HG03108 (cell line): ENCODE measurements around the gene CHD9NB.

ENCODE experiments used
- ATAC-seq: cut with Tn5 transposase; IDR thresholded peaks from one replicate; pipeline ENCODE4 v1.9.1; 2021; ENCODE audit warnings: moderate library complexity; ENCODE audit not compliant: unreplicated experiment

CHD9NB gene

DNA sequence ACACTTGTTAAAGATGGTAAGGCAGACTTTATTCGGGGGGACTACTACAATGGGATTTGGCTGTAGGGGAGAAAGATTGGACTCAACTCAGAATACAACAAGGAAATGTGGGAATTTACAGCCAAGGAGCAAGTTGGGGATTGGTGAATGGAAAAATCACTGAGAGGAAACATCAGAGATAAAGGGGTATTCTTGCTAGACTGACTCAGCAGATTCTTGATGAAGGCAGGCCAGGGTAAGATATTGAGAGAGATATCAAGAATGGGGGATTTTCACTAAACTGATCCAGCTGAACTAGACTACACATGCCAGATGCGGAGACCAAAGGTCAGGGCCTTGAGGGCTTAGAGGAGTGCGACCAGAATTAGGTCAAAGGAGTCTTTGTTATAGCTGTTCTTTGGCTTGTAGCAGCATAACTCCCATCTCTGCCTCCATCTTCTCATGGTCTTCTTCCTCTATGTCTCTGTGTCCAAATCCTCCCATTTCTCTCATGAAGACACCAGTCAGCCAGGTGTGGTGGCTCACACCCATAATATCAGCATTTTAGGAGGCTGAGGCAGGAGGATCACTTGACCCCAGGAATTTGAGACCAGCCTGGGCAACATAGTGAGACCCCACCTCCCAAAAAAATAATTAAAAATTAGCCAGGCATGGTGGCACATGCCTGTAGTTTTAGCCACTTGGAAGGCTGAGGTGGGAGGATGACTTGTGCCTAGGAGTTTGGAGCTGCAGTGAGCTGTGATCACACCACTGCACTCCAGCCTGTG is 17.3 kb downstream of the CHD9NB start:
- no peak for ATAC-seq

DNA sequence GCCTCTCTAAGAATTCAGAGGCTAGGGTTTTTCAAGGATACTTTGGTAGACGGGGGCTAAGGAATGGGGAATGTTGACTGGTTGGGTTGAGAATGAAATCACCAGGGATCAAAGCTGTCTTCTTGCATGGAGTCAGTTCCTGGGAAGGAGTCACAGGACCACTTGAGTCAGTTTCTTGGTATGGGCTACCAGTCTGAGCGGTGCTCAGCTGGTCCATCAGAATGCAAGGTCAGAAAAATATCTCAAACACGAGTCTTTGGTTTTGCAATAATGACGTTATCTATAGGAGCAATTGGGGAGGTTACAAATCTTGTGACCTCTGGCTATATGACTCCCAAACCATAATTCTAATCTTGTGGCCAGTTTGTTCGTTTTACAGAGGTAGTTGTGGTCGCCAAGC is 18.4 kb downstream of the CHD9NB start:
- no peak for ATAC-seq

- ATAC-seq, result no peak
Measured at GRCh38 chr16:53031323-53031942, 21.3 kb downstream of the CHD9NB start.

GRCh38 chr16:53029971-53030370 is 22.7 kb downstream of the CHD9NB start:
- no peak for ATAC-seq

- ATAC-seq, result no peak
Measured at GRCh38 chr16:53024045-53024444, 28.7 kb downstream of the CHD9NB start.

DNA sequence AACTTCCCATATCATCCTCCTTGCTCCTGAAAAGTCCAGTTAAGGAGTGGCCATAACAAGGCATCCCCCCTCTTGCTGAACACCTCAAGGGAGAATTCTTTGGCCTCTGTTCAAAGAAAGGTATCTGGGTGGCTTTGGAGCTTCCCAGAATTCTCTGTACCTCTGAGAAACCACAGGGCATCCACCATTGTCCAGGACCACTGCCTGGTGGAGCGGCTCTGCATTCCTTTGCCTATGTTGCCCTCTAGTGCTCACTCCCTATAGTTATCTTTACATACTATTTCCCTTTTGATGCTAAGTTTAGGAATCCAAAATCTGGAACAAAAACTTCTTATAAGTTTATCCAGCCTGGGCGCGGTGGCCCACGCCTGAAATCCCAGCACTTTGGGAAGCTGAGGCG is 30.3 kb downstream of the CHD9NB start:
- ATAC-seq, result no peak

- no peak for ATAC-seq
Measured at GRCh38 chr16:53018834-53019416, 33.8 kb downstream of the CHD9NB start.

GRCh38 chr16:53014287-53014686 is 38.4 kb downstream of the CHD9NB start:
- no peak for ATAC-seq

- no peak for ATAC-seq
Measured at GRCh38 chr16:53007095-53007494, 45.6 kb downstream of the CHD9NB start.

DNA sequence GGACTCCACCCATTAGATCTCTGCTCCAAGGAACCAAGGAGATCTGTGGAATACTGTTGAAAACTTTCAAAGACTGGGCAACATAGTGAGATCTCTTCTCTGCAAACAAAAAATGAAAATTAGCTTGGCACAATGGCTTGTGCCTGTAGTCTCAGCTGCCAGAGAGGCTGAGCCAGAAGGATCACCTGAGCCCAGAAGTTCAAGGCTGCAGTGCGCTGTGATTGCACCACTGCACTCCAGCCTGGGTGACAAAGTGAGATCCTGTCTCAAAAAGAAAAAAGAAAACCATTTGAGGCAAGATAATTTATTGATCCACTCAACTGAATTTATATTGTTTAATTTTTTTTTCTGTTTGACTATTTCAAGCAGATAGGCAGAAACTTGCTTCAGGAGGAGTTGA is 54.8 kb downstream of the CHD9NB start:
- no peak for ATAC-seq

DNA sequence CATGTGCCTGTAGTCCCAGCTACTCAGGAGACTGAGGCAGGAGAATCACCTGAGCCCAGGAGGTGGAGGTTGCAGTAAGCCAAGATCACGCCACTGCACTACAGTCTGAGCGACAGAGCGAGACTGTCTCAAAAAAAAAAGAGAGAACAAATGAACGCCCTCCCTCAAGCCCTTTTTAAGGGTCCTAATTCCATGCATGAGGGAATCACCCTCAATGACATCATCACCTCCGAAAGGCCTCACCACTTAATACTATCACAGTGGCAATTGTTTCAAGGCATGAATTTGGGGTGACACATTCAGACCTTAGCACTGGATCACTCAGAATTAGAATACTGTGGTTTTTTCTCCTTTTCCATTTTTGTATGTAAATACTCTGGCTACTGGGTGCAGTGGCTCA is 57.8 kb downstream of the CHD9NB start:
- ATAC-seq, result no peak

- ATAC-seq, result no peak
Measured at GRCh38 chr16:52993179-52993578, 59.5 kb downstream of the CHD9NB start.

DNA sequence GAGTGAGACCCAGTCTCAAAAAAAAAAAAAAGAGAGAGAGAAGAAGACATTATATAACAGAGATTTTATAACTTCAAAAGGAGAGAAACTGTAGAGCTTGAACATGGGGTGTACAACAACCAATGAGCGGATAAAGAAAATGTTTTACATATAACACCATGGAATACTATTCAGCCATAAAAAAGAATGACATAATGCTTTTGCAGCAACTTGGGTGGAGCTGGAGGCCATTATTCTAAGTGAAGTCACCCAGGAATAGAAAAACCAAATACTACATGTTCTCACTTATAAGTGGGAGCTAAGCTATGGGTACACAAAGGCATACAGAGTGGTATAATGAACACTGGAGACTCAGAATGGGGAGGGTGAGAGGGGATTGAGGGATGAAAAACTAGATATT is 61.1 kb downstream of the CHD9NB start:
- ATAC-seq, result no peak
